ENCODE results near the gene BSCL2. TPM values are rescaled to one million over a fixed set of nuclear protein-coding genes. Genes with fewer than 3 reads are reported as not detected.
A peak's percentile ranks its signal among the peaks of the same experiment; 100 is the strongest.

Gene BSCL2
- total RNA-seq, 4 donors from 2014 or later, result 25.7 to 37.8 (median 29.2) TPM

- no peak for ATAC-seq
- H3K27ac ChIP-seq, result peak overlapping the region; percentile 64 to 98 (median 96)
- no peaks in the 10 kb centered on the region for H3K9me3 ChIP-seq
- peaks cover 0 to 70% (median 19%) of the 10 kb centered on the region in 3 donors for H3K4me1 ChIP-seq
- H3K36me3 ChIP-seq, result peaks cover 10 to 38% of the 10 kb centered on the region in 2 donors
- TF ChIP-seq POLR2A (IDR thresholded peaks at IDR 0.05), result no peak
- no peak for TF ChIP-seq EP300 (IDR thresholded peaks at IDR 0.05)
- no peak for TF ChIP-seq CTCF (IDR thresholded peaks at IDR 0.05)
- no peak for TF ChIP-seq POLR2AphosphoS5 (IDR thresholded peaks at IDR 0.05)
- H3K27me3 ChIP-seq, result no peaks in the 10 kb centered on the region
- peak overlapping the region; percentile 77 to 98 for H3K4me3 ChIP-seq
- 2 to 3% methylated on average over 9 to 24 of the region's 51 CpGs for WGBS, 2 donors (ENCODE audit: low coverage in 1 of 2)
Observed at GRCh38 chr11:62726156-62726914, 19.1 kb upstream of the BSCL2 start.

GRCh38 chr11:62725646-62726045, 18.4 kb upstream of the BSCL2 start:
- Histone ChIP-seq H3K9me3 (no peaks in the 10 kb centered on the region), H3K27ac (peak overlapping the region; percentile 11 to 98 (median 96)), H3K27me3 (no peaks in the 10 kb centered on the region), H3K4me3 (peak overlapping the region; percentile 77 to 98), H3K4me1 (peaks cover 0 to 63% (median 19%) of the 10 kb centered on the region in 3 donors), H3K36me3 (peaks cover 14 to 38% of the 10 kb centered on the region in 2 donors)
- no peak for ATAC-seq
- TF ChIP-seq EP300 (IDR thresholded peaks at IDR 0.05) (no peak), POLR2A (IDR thresholded peaks at IDR 0.05) (no peak), POLR2AphosphoS5 (IDR thresholded peaks at IDR 0.05) (no peak), CTCF (IDR thresholded peaks at IDR 0.05) (no peak)
- WGBS, 2 donors (ENCODE audit: low coverage in 1 of 2), result 0% methylated on average over 6 to 7 of the region's 7 CpGs

- Histone ChIP-seq H3K36me3 (peaks cover 23 to 50% of the 10 kb centered on the region in 2 donors), H3K4me3 (peak overlapping the region in 1 of 2 donors; percentile 98), H3K27ac (peak overlapping the region in 3 of 4 donors; percentile 47 to 96 (median 96)), H3K27me3 (no peaks in the 10 kb centered on the region), H3K9me3 (no peaks in the 10 kb centered on the region), H3K4me1 (peaks cover 0 to 54% (median 12%) of the 10 kb centered on the region in 3 donors)
- TF ChIP-seq POLR2A (IDR thresholded peaks at IDR 0.05), result no peak
- TF ChIP-seq EP300 (IDR thresholded peaks at IDR 0.05), result no peak
- TF ChIP-seq POLR2AphosphoS5 (IDR thresholded peaks at IDR 0.05), result no peak
- TF ChIP-seq CTCF (IDR thresholded peaks at IDR 0.05), result no peak
- ATAC-seq, result no peak
- 26 to 43% methylated on average over 8 of the region's 8 CpGs for WGBS, 2 donors (ENCODE audit: low coverage in 1 of 2)
Observed at GRCh38 chr11:62724171-62724570, 16.9 kb upstream of the BSCL2 start.

- Histone ChIP-seq H3K36me3 (peaks cover 29 to 72% of the 10 kb centered on the region in 2 donors), H3K4me3 (no peak overlapping the region), H3K27ac (peak overlapping the region in 2 of 4 donors; percentile 18 to 52), H3K4me1 (peaks cover 0 to 64% (median 12%) of the 10 kb centered on the region in 3 donors), H3K9me3 (no peaks in the 10 kb centered on the region), H3K27me3 (no peaks in the 10 kb centered on the region)
- TF ChIP-seq POLR2A (IDR thresholded peaks at IDR 0.05), result no peak
- TF ChIP-seq POLR2AphosphoS5 (IDR thresholded peaks at IDR 0.05), result no peak
- no peak for TF ChIP-seq CTCF (IDR thresholded peaks at IDR 0.05)
- TF ChIP-seq EP300 (IDR thresholded peaks at IDR 0.05), result no peak
- ATAC-seq, result no peak
- WGBS, 2 donors (ENCODE audit: low coverage in 1 of 2), result 64% methylated on average over 3 to 4 of the region's 7 CpGs
Observed at GRCh38 chr11:62721994-62722393, 14.8 kb upstream of the BSCL2 start.

All from gastroesophageal sphincter (tissue), 4 donors.